Loucy (cell line): Measurements from ENCODE around the gene TRIM3.

Source experiments
- H2AFZ ChIP-seq: fragments of 200-600 bp; sonication (generic); 2 replicates; pipeline ENCODE4 v1.6.0; 2016; ENCODE audit warnings: antibody characterized with exemption, mild to moderate bottlenecking, low read length, moderate library complexity
- H3F3A ChIP-seq: fragments of 200-600 bp; 2 replicates; pipeline ENCODE4 v1.6.0; 2016; ENCODE audit warnings: antibody characterized with exemption, low read depth, mild to moderate bottlenecking
- H3K27me3 ChIP-seq: fragments of 200-600 bp; sonication (generic); 2 replicates; pipeline ENCODE4 v1.6.1; 2014; ENCODE audit warnings: low read length, mild to moderate bottlenecking; ENCODE audit not compliant: insufficient read depth, poor library complexity, severe bottlenecking
- H3K36me3 ChIP-seq: fragments of 200-600 bp; sonication (generic); 2 replicates; pipeline ENCODE4 v1.6.1; 2016; ENCODE audit warnings: low read length; ENCODE audit not compliant: insufficient read depth
- H3K4me1 ChIP-seq: fragments of 200-600 bp; sonication (generic); 2 replicates; pipeline ENCODE4 v1.5.1; 2014; ENCODE audit warnings: low read length, mild to moderate bottlenecking; ENCODE audit not compliant: insufficient read depth, poor library complexity, severe bottlenecking
- H3K4me2 ChIP-seq: fragments of 200-600 bp; sonication (generic); 2 replicates; pipeline ENCODE4 v1.6.0; 2014; ENCODE audit warnings: antibody characterized with exemption, low read length, low read depth, mild to moderate bottlenecking; ENCODE audit not compliant: poor library complexity, severe bottlenecking
- H3K4me3 ChIP-seq: fragments of 200-600 bp; sonication (generic); 2 replicates; pipeline ENCODE4 v1.5.1; 2014; ENCODE audit warnings: low read length, mild to moderate bottlenecking, mixed read lengths; ENCODE audit not compliant: poor library complexity, severe bottlenecking
- H3K79me2 ChIP-seq: fragments of 200-600 bp; sonication (generic); 2 replicates; pipeline ENCODE4 v1.6.1; 2014; ENCODE audit warnings: low read length; ENCODE audit not compliant: insufficient read depth
- H3K9ac ChIP-seq: fragments of 200-600 bp; sonication (generic); 2 replicates; pipeline ENCODE4 v1.6.0; 2014; ENCODE audit warnings: mild to moderate bottlenecking, low read depth, low read length, moderate library complexity; ENCODE audit not compliant: poor library complexity, severe bottlenecking
- H3K9me2 ChIP-seq: fragments of 200-600 bp; sonication (generic); replicated peaks from 2 replicates; pipeline ENCODE4 v1.6.1; 2016; ENCODE audit warnings: low read depth, low read length, mixed read lengths
- H3K9me3 ChIP-seq: fragments of 200-600 bp; sonication (generic); 2 replicates; pipeline ENCODE4 v1.6.1; 2014; ENCODE audit warnings: mild to moderate bottlenecking, antibody characterized with exemption, low read length, low read depth; ENCODE audit not compliant: insufficient read depth
- H4K20me1 ChIP-seq: fragments of 200-600 bp; sonication (generic); 2 replicates; pipeline ENCODE4 v1.6.0; 2014; ENCODE audit warnings: antibody characterized with exemption, low read length, mild to moderate bottlenecking; ENCODE audit not compliant: insufficient read depth, poor library complexity, severe bottlenecking
- CTCF ChIP-seq: fragments of 200-600 bp; sonication (generic); conservative IDR thresholded peaks from 2 replicates; pipeline ENCODE4 v1.5.1; 2014; ENCODE audit warnings: mild to moderate bottlenecking, antibody characterized with exemption, low read length
- EZH2phosphoT487 ChIP-seq: fragments of 200-600 bp; IDR thresholded peaks from 2 replicates; pipeline ENCODE4 v1.6.1; 2018; ENCODE audit warnings: antibody characterized with exemption, mild to moderate bottlenecking, moderate library complexity, borderline replicate concordance

Gene TRIM3

GRCh38 chr11:6469599-6469998 lies 4.1 kb downstream of the TRIM3 start:
- Histone ChIP-seq H3K9me3 (no peaks in the 10 kb centered on the region), H3K27me3 (no peaks in the 10 kb centered on the region), H2AFZ (peak overlapping the region; percentile 22; the same call in 1 of the 2 replicates), H3K79me2 (peaks cover 6% of the 10 kb centered on the region; the same call in 1 of the 2 replicates), H3K4me2 (peak overlapping the region; percentile 50), H3K4me3 (peak overlapping the region; percentile 26), H4K20me1 (no peaks in the 10 kb centered on the region), H3K9ac (no peak overlapping the region), H3K4me1 (peaks cover 44% of the 10 kb centered on the region), H3K36me3 (no peaks in the 10 kb centered on the region), H3F3A (peaks cover 3% of the 10 kb centered on the region; the same call in 1 of the 2 replicates), H3K9me2 (no peaks in the 10 kb centered on the region)
- TF ChIP-seq EZH2phosphoT487 (no peak), CTCF (no peak)

GRCh38 chr11:6468712-6469495 lies 4.8 kb downstream of the TRIM3 start:
- Histone ChIP-seq H3K36me3 (no peaks in the 10 kb centered on the region), H3F3A (no peaks in the 10 kb centered on the region), H3K27me3 (no peaks in the 10 kb centered on the region), H4K20me1 (no peaks in the 10 kb centered on the region), H2AFZ (peak overlapping the region; percentile 22; the same call in 1 of the 2 replicates), H3K4me3 (peak overlapping the region; percentile 26), H3K4me2 (peak overlapping the region; percentile 50), H3K9me3 (no peaks in the 10 kb centered on the region), H3K79me2 (peaks cover 6% of the 10 kb centered on the region; the same call in 1 of the 2 replicates), H3K4me1 (peaks cover 44% of the 10 kb centered on the region), H3K9ac (no peak overlapping the region), H3K9me2 (no peaks in the 10 kb centered on the region)
- TF ChIP-seq EZH2phosphoT487 (no peak), CTCF (no peak)

GRCh38 chr11:6459099-6459450 lies 14.7 kb downstream of the TRIM3 start:
- Histone ChIP-seq H4K20me1 (no peaks in the 10 kb centered on the region), H3K9ac (no peak overlapping the region), H3K4me3 (no peak overlapping the region), H2AFZ (no peak overlapping the region), H3F3A (no peaks in the 10 kb centered on the region), H3K4me2 (no peak overlapping the region), H3K9me2 (no peaks in the 10 kb centered on the region), H3K4me1 (no peaks in the 10 kb centered on the region), H3K27me3 (no peaks in the 10 kb centered on the region), H3K9me3 (no peaks in the 10 kb centered on the region), H3K79me2 (no peaks in the 10 kb centered on the region), H3K36me3 (peaks cover 9% of the 10 kb centered on the region; the same call in 1 of the 2 replicates)
- TF ChIP-seq CTCF (no peak), EZH2phosphoT487 (no peak)
